Liver (tissue), 9 donors: ENCODE measurements around the gene DOCK1. TPM values are rescaled to one million over a fixed set of nuclear protein-coding genes. Genes with fewer than 3 reads are reported as not detected.

Experiments used
- DNase-seq: peaks from one replicate; pipeline ENCODE4 v3.0.0-alpha.2; 2017; ENCODE audit warnings: low spot score
- H3K27ac ChIP-seq, 2 donors: one replicate each; pipeline ENCODE4 v1.7.0; 2013; ENCODE audit warnings: inconsistent platforms in 2 of 2, low read length in 2 of 2, control low read depth in 1 of 2, low read depth in 1 of 2, mild to moderate bottlenecking in 1 of 2
- H3K27me3 ChIP-seq, 4 donors: one replicate each; pipeline versions ENCODE4 v1.6.1 to v1.7.0; 2013; ENCODE audit warnings: low read length in 3 of 4, inconsistent platforms in 1 of 4, mild to moderate bottlenecking in 1 of 4, moderate library complexity in 1 of 4; ENCODE audit not compliant: control insufficient read depth in 4 of 4, insufficient read depth in 4 of 4
- H3K36me3 ChIP-seq, 4 donors: one replicate each; pipeline versions ENCODE4 v1.6.1 to v1.7.0; 2013; ENCODE audit warnings: low read length in 3 of 4, mild to moderate bottlenecking in 3 of 4, low read depth in 1 of 4, moderate library complexity in 1 of 4; ENCODE audit not compliant: control insufficient read depth in 4 of 4, insufficient read depth in 3 of 4
- H3K4me1 ChIP-seq, 4 donors: one replicate each; pipeline versions ENCODE4 v1.6.1 to v1.7.0; 2013; ENCODE audit warnings: low read length in 3 of 4, mild to moderate bottlenecking in 3 of 4, moderate library complexity in 1 of 4; ENCODE audit not compliant: control insufficient read depth in 4 of 4, insufficient read depth in 4 of 4
- H3K4me3 ChIP-seq, 3 donors: one replicate each; pipeline versions ENCODE4 v1.6.1 to v1.7.0; 2013; ENCODE audit warnings: low read length in 3 of 3, control low read depth in 1 of 3, low read depth in 1 of 3, mild to moderate bottlenecking in 1 of 3
- H3K9ac ChIP-seq, 2 donors: one replicate each; pipeline ENCODE4 v1.7.0; 2013; ENCODE audit warnings: low read length in 2 of 2, mild to moderate bottlenecking in 2 of 2, moderate library complexity in 2 of 2, control low read depth in 1 of 2, low read depth in 1 of 2
- H3K9me3 ChIP-seq, 4 donors: one replicate each; pipeline versions ENCODE4 v1.6.1 to v1.7.0; 2013; ENCODE audit warnings: low read length in 3 of 4; ENCODE audit not compliant: control insufficient read depth in 4 of 4
- ATF3 ChIP-seq: IDR thresholded peaks from 2 replicates; pipeline ENCODE4 v1.6.1; 2016; ENCODE audit warnings: antibody characterized with exemption
- CTCF ChIP-seq: fragments of 150-350 bp; IDR thresholded peaks from 2 replicates; pipeline ENCODE4 v1.5.1; 2017; ENCODE audit warnings: improper control_type of control experiment, low read depth, low read length; ENCODE audit not compliant: missing input control
- EGR1 ChIP-seq, 2 donors: IDR thresholded peaks; 2 replicates each; pipeline ENCODE4 v1.6.1; 2016 to 2018; ENCODE audit warnings: antibody characterized with exemption in 2 of 2, low read depth in 2 of 2
- FOXA1 ChIP-seq: IDR thresholded peaks from 2 replicates; pipeline ENCODE4 v1.6.1; 2016; ENCODE audit warnings: antibody characterized with exemption
- FOXA2 ChIP-seq: IDR thresholded peaks from 2 replicates; pipeline ENCODE4 v1.6.1; 2016; ENCODE audit warnings: antibody characterized with exemption
- HNF4A ChIP-seq, 2 donors: conservative IDR thresholded peaks; 2 replicates each; pipeline ENCODE4 v1.6.1; 2016; ENCODE audit warnings: antibody characterized with exemption in 2 of 2, mild to moderate bottlenecking in 2 of 2
- HNF4G ChIP-seq: IDR thresholded peaks from 2 replicates; pipeline ENCODE4 v1.6.1; 2016; ENCODE audit warnings: antibody characterized with exemption
- MAX ChIP-seq: IDR thresholded peaks from 2 replicates; pipeline ENCODE4 v1.6.1; 2016; ENCODE audit warnings: antibody characterized with exemption
- REST ChIP-seq: IDR thresholded peaks from 2 replicates; pipeline ENCODE4 v1.6.1; 2016; ENCODE audit warnings: antibody characterized with exemption, mild to moderate bottlenecking
- RXRA ChIP-seq, 2 donors: IDR thresholded peaks; 2 replicates each; pipeline ENCODE4 v1.6.1; 2017 to 2018; ENCODE audit warnings: antibody characterized with exemption in 2 of 2, mild to moderate bottlenecking in 1 of 2
- YY1 ChIP-seq: IDR thresholded peaks from 2 replicates; pipeline ENCODE4 v1.6.1; 2016; ENCODE audit warnings: antibody characterized with exemption, mild to moderate bottlenecking
- ZBTB33 ChIP-seq: IDR thresholded peaks from 2 replicates; pipeline ENCODE4 v1.6.1; 2016; ENCODE audit warnings: antibody characterized with exemption
- WGBS: extraction: QIAGEN DNeasy Blood & Tissue Kit; methylation state at CpG from one replicate; pipeline ENCODE4 v1.1.7; 2013; 5-methylcytosine and 5-hydroxymethylcytosine counted together
- polyA plus RNA-seq, 2 donors: library from polyadenylated mRNA; stranded (reverse) in 1 of 2; unstranded in 1 of 2; fragments of 200-250 nt in 1 of 2; fragments of >200 nt in 1 of 2; fragmentation: Nextera tagmentation in 1 of 2; extraction: Ambion mirVana in 1 of 2; gene quantifications; one replicate each; pipeline versions ENCODE4 v1.2.1 to v1.2.3, GENCODE V29; 2013 to 2015
- total RNA-seq, 2 donors: library from RNA; depleted of rRNA; stranded (reverse); fragments of >200 nt; gene quantifications; one replicate each; pipeline ENCODE4 v1.2.3, GENCODE V29; 2014
- donor health status: healthy.
- donor health status: healthy.
- donor health status: healthy.
- donor health status: healthy.
- donor health status: healthy.

Gene DOCK1
- total and polyA plus RNA-seq, 4 donors = 3.8 to 28.8 (median 9.1) TPM

- H3K36me3 ChIP-seq = peaks cover 0 to 9% (median 2%) of the 10 kb centered on the region in 4 donors
- H3K9ac ChIP-seq = no peak overlapping the region
- no peak for DNase-seq
- no peaks in the 10 kb centered on the region for H3K9me3 ChIP-seq
- H3K4me3 ChIP-seq = no peak overlapping the region
- no peaks in the 10 kb centered on the region for H3K27me3 ChIP-seq
- 91% methylated on average over 13 of the region's 13 CpGs for WGBS
- no peak for TF ChIP-seq ATF3
- TF ChIP-seq RXRA (IDR thresholded peaks at IDR 0.05) = no peak
- no peak for TF ChIP-seq CTCF
- TF ChIP-seq ZBTB33 = no peak
- no peak for TF ChIP-seq HNF4A (conservative IDR thresholded peaks at IDR 0.05)
- no peak for TF ChIP-seq MAX
- TF ChIP-seq EGR1 (IDR thresholded peaks at IDR 0.05; ENCODE audit: low read depth in 2 of 2) = no peak
- TF ChIP-seq FOXA1 = no peak
- TF ChIP-seq YY1 = no peak
- no peak for TF ChIP-seq FOXA2
- no peak for TF ChIP-seq REST
- TF ChIP-seq HNF4G = no peak
- H3K27ac ChIP-seq = no peak overlapping the region
- no peaks in the 10 kb centered on the region for H3K4me1 ChIP-seq
These were observed 448.3 kb downstream of the DOCK1 start for GRCh38 chr10:127353544-127353943.

GRCh38 chr10:127354255-127354654 lies 449.0 kb downstream of the DOCK1 start:
- no peaks in the 10 kb centered on the region for H3K4me1 ChIP-seq
- no peaks in the 10 kb centered on the region for H3K27me3 ChIP-seq
- no peaks in the 10 kb centered on the region for H3K9me3 ChIP-seq
- no peak for TF ChIP-seq ZBTB33
- H3K4me3 ChIP-seq = no peak overlapping the region
- H3K27ac ChIP-seq = no peak overlapping the region
- 79% methylated on average over 7 of the region's 7 CpGs for WGBS
- H3K9ac ChIP-seq = no peak overlapping the region
- no peak for DNase-seq
- peaks cover 0 to 9% (median 2%) of the 10 kb centered on the region in 4 donors for H3K36me3 ChIP-seq
